B cell (primary cell): ENCODE measurements around the gene ABCC9. TPM values are rescaled to one million over a fixed set of nuclear protein-coding genes. Genes with fewer than 3 reads are reported as not detected.
A peak's percentile ranks its signal among the peaks of the same experiment; 100 is the strongest.

Source experiments
- ATAC-seq: fragments of 200-7000 bp; cut with Tn5 transposase; one replicate; pipeline ENCODE4 v1.10.0; 2021; ENCODE audit warnings: low read depth, mild to moderate bottlenecking, moderate number of reproducible peaks, moderate library complexity
- CTCF ChIA-PET: fragments of 350-600 bp; sonication (Branson Sonifier 250); formaldehyde crosslinking; loops from one replicate; lab custom pipeline; 2021; ENCODE audit warnings: antibody characterized with exemption, inconsistent platforms; lab: Charles Lee
- POLR2A ChIA-PET: fragments of 350-600 bp; sonication (Branson Sonifier 250); formaldehyde crosslinking; loops from one replicate; lab custom pipeline; 2021; ENCODE audit warnings: antibody characterized with exemption; lab: Charles Lee
- DNase-seq: peaks from one replicate; pipeline ENCODE4 v3.0.0; 2013
- H2AFZ ChIP-seq: 2 replicates; pipeline ENCODE4 v1.6.1; 2012; ENCODE audit warnings: mild to moderate bottlenecking, low read depth, low read length; ENCODE audit not compliant: insufficient read depth, poor library complexity, severe bottlenecking
- H3K27ac ChIP-seq, 2 donors: 1 replicate in 1 of 2; 2 replicates in 1 of 2; pipeline ENCODE4 v1.5.1; 2012 to 2013; ENCODE audit warnings: low read length in 2 of 2, mild to moderate bottlenecking in 2 of 2, moderate library complexity in 1 of 2
- H3K27me3 ChIP-seq, 4 experiments: fragments of 200-600 bp in 1 of 4; sonication (generic) in 1 of 4; replicated peaks in 1 of 4; 1 replicate in 2 of 4; 2 replicates in 2 of 4; pipeline versions ENCODE4 v1.6.1 to v1.7.0; 2013 to 2016; ENCODE audit warnings: low read length in 3 of 4, mild to moderate bottlenecking in 2 of 4, mixed read lengths in 1 of 4, moderate library complexity in 1 of 4; ENCODE audit not compliant: insufficient read depth in 4 of 4, control insufficient read depth in 3 of 4; ENCODE audit errors: control extremely low read depth in 1 of 4
- H3K36me3 ChIP-seq, 2 experiments: replicated peaks in 1 of 2; 1 replicate in 1 of 2; 2 replicates in 1 of 2; pipeline versions ENCODE4 v1.6.1 to v1.7.1; 2013; ENCODE audit warnings: low read length in 1 of 2; ENCODE audit not compliant: insufficient read depth in 2 of 2, control insufficient read depth in 1 of 2; ENCODE audit errors: control extremely low read depth in 1 of 2, extremely low read depth in 1 of 2
- H3K4me1 ChIP-seq, 2 donors: fragments of 200-600 bp in 1 of 2; sonication (generic) in 1 of 2; 1 replicate in 1 of 2; 2 replicates in 1 of 2; pipeline versions ENCODE4 v1.5.1 to v1.6.1; 2013 to 2017; ENCODE audit warnings: low read length in 2 of 2; ENCODE audit not compliant: control insufficient read depth in 2 of 2, insufficient read depth in 2 of 2
- H3K4me2 ChIP-seq: replicated peaks from 2 replicates; pipeline ENCODE3; 2012; ENCODE audit warnings: mild to moderate bottlenecking, low read depth, low read length; ENCODE audit not compliant: poor library complexity, severe bottlenecking
- H3K4me3 ChIP-seq, 5 experiments: fragments of 200-600 bp in 1 of 5; sonication (generic) in 1 of 5; 1 replicate in 3 of 5; 2 replicates in 2 of 5; pipeline versions ENCODE4 v1.5.1 to v1.7.0; 2011 to 2016; ENCODE audit warnings: low read length in 4 of 5, mild to moderate bottlenecking in 4 of 5, low read depth in 2 of 5, control low read depth in 1 of 5, moderate library complexity in 1 of 5; ENCODE audit not compliant: insufficient read depth in 1 of 5; ENCODE audit errors: control extremely low read depth in 1 of 5, extremely low read depth in 1 of 5
- H3K79me2 ChIP-seq: fragments of 200-600 bp; sonication (generic); one replicate; pipeline ENCODE4 v1.6.0; 2016; ENCODE audit warnings: low read length; ENCODE audit not compliant: control insufficient read depth, insufficient read depth
- H3K9ac ChIP-seq: fragments of 200-600 bp; sonication (generic); 2 replicates; pipeline ENCODE4 v1.6.1; 2017; ENCODE audit warnings: mild to moderate bottlenecking, low read length, moderate library complexity
- H3K9me3 ChIP-seq, 3 donors: one replicate each; pipeline versions ENCODE4 v1.6.1 to v1.7.1; 2013; ENCODE audit warnings: low read length in 2 of 3; ENCODE audit not compliant: control insufficient read depth in 2 of 3, insufficient read depth in 1 of 3; ENCODE audit errors: control extremely low read depth in 1 of 3
- H4K20me1 ChIP-seq: 2 replicates; pipeline ENCODE4 v1.6.0; 2012; ENCODE audit warnings: mild to moderate bottlenecking, low read length; ENCODE audit not compliant: insufficient read depth, control insufficient read depth, poor library complexity, severe bottlenecking
- H3K27ac Mint-ChIP-seq: one replicate; pipeline ENCODE4 v1.8.0; 2021; ENCODE audit warnings: mixed read lengths
- H3K27me3 Mint-ChIP-seq: one replicate; pipeline ENCODE4 v1.8.0; 2021; ENCODE audit warnings: mixed read lengths
- H3K4me1 Mint-ChIP-seq: one replicate; pipeline ENCODE4 v1.8.0; 2021; ENCODE audit warnings: mixed read lengths
- H3K4me3 Mint-ChIP-seq: one replicate; pipeline ENCODE4 v1.8.0; 2021; ENCODE audit warnings: mixed read lengths
- H3K9me3 Mint-ChIP-seq: one replicate; pipeline ENCODE4 v1.8.0; 2022; ENCODE audit warnings: mixed read lengths; ENCODE audit not compliant: insufficient read depth
- CTCF ChIP-seq: fragments of 200-600 bp; IDR thresholded peaks from one replicate; pipeline ENCODE4 v1.8.0; 2022; ENCODE audit warnings: antibody characterized with exemption, mild to moderate bottlenecking
- EZH2 ChIP-seq: IDR thresholded peaks from 2 replicates; pipeline ENCODE4 v1.6.1; 2012; ENCODE audit warnings: borderline replicate concordance, low read depth, mild to moderate bottlenecking, moderate library complexity, low read length; ENCODE audit not compliant: insufficient read depth, poor library complexity, severe bottlenecking
- WGBS: methylation state at CpG from one replicate; pipeline ENCODE4 v1.1.5; 2013; ENCODE audit warnings: missing lambda C conversion rate; ENCODE audit not compliant: insufficient coverage; 5-methylcytosine and 5-hydroxymethylcytosine counted together
- intact Hi-C: fragments of 100-400 bp; cut with micrococcal nuclease; formaldehyde crosslinking; loops from one replicate; pipeline ENCODE4 v1.10.0; 2022
- polyA plus RNA-seq: library from polyadenylated mRNA; depleted of rRNA; stranded (reverse); fragments of >200 nt; gene quantifications from 2 replicates; pipeline ENCODE4 v1.2.3, GENCODE V29; 2012
- total RNA-seq, 2 donors: library from RNA; stranded (reverse); fragments of 120-200 nt in 1 of 2; gene quantifications; 1 replicate in 1 of 2; 2 replicates in 1 of 2; pipeline versions ENCODE4 v1.2.3 to v1.2.4, GENCODE V29; 2013 to 2022

Gene ABCC9
- total and polyA plus RNA-seq, 2 donors (not counting 1 experiment from before 2014, with no cell fraction given) = not detected

- POLR2A ChIA-PET = no interaction called here
- peak overlapping the region in 1 of 5 experiments; percentile 20 for H3K4me3 ChIP-seq
- no peaks in the 10 kb centered on the region for H3K36me3 ChIP-seq
- H3K79me2 ChIP-seq = no peaks in the 10 kb centered on the region
- no peak overlapping the region for H3K9ac ChIP-seq
- CTCF ChIA-PET = no interaction called here
- H3K4me2 ChIP-seq = no peak overlapping the region
- DNase-seq (no peak), ATAC-seq (no peak)
- H3K27ac Mint-ChIP-seq = no peak overlapping the region
- H4K20me1 ChIP-seq = no peaks in the 10 kb centered on the region
- TF ChIP-seq CTCF (no peak), EZH2 (no peak)
- H3K27me3 Mint-ChIP-seq = peaks cover 50% of the 10 kb centered on the region
- peaks cover 7 to 10% of the 10 kb centered on the region in 2 donors for H3K4me1 ChIP-seq
- peaks cover 11% of the 10 kb centered on the region for H3K4me1 Mint-ChIP-seq
- intact Hi-C loops = no loop called here
- H3K27me3 ChIP-seq = peaks cover 0 to 33% (median 22%) of the 10 kb centered on the region in 4 experiments
- WGBS = 14% methylated on average over 50 of the region's 51 CpGs
- peak overlapping the region; percentile 20 for H2AFZ ChIP-seq
- H3K27ac ChIP-seq = no peak overlapping the region
- peak overlapping the region; percentile 13 for H3K4me3 Mint-ChIP-seq
- peaks cover 2 to 24% (median 5%) of the 10 kb centered on the region in 3 donors for H3K9me3 ChIP-seq
- H3K9me3 Mint-ChIP-seq = peaks cover 7% of the 10 kb centered on the region
Observed at GRCh38 chr12:21941506-21942376, 515 bp upstream of the ABCC9 start.

GRCh38 chr12:21939435-21939834 is 1.8 kb downstream of the ABCC9 start:
- ChIA-PET POLR2A (no interaction called here), CTCF (no interaction called here)
- H3K27me3 ChIP-seq = peaks cover 0 to 29% (median 21%) of the 10 kb centered on the region in 4 experiments
- no peak overlapping the region for H3K4me3 ChIP-seq
- intact Hi-C loops = no loop called here
- H3K9ac ChIP-seq = no peak overlapping the region
- no peaks in the 10 kb centered on the region for H3K79me2 ChIP-seq
- H4K20me1 ChIP-seq = no peaks in the 10 kb centered on the region
- Mint-ChIP-seq H3K27me3 (peaks cover 46% of the 10 kb centered on the region), H3K9me3 (peaks cover 4% of the 10 kb centered on the region), H3K27ac (no peak overlapping the region), H3K4me3 (no peak overlapping the region), H3K4me1 (peaks cover 11% of the 10 kb centered on the region)
- peaks cover 7 to 10% of the 10 kb centered on the region in 2 donors for H3K4me1 ChIP-seq
- ATAC-seq = no peak
- no peak overlapping the region for H3K27ac ChIP-seq
- no peak for DNase-seq
- no peaks in the 10 kb centered on the region for H3K36me3 ChIP-seq
- no CpG with 5 or more reads among the region's 4 CpGs for WGBS
- TF ChIP-seq EZH2 = no peak
- no peak overlapping the region for H2AFZ ChIP-seq
- peaks cover 0 to 16% (median 2%) of the 10 kb centered on the region in 3 donors for H3K9me3 ChIP-seq
- no peak overlapping the region for H3K4me2 ChIP-seq
